Panc1 (cell line): Measurements from ENCODE around the gene ARX. TPM values are rescaled to one million over a fixed set of nuclear protein-coding genes. Genes with fewer than 3 reads are reported as not detected.

Experiments
- ATAC-seq: fragments of 200-7000 bp; cut with Tn5 transposase; 2 replicates; pipeline ENCODE4 v1.9.1; 2020; ENCODE audit warnings: mild to moderate bottlenecking, moderate library complexity
- BruUV-seq: library from RNA; stranded (reverse); fragments of 400-500 nt; replicated peaks from 2 replicates; lab custom pipeline; 2021; lab: Mats Ljungman, UMichigan
- CTCF ChIA-PET: fragments of 300-600 bp; sonication (Branson Sonifier 250); formaldehyde crosslinking; loops from one replicate; lab custom pipeline; 2022; ENCODE audit warnings: antibody characterized with exemption; lab: Charles Lee
- POLR2A ChIA-PET: fragments of 300-600 bp; sonication (Branson Sonifier 250); formaldehyde crosslinking; loops from one replicate; lab custom pipeline; 2022; ENCODE audit warnings: antibody characterized with exemption; lab: Charles Lee
- DNase-seq: peaks from one replicate; pipeline ENCODE4 v3.0.0-alpha.2; 2010; ENCODE audit warnings: low read depth, low spot score
- H3K27ac ChIP-seq: 2 replicates; pipeline ENCODE4 v1.5.1; 2011; ENCODE audit warnings: mild to moderate bottlenecking, low read length, inconsistent platforms
- H3K27me3 ChIP-seq: fragments of 200-500 bp; sonication (Bioruptor generic); 2 replicates; pipeline ENCODE4 v1.6.0; 2014; ENCODE audit warnings: low read length, inconsistent platforms; ENCODE audit not compliant: control insufficient read depth, insufficient read depth
- H3K36me3 ChIP-seq: fragments of 200-500 bp; sonication (Bioruptor generic); 2 replicates; pipeline ENCODE4 v1.5.1; 2014; ENCODE audit warnings: inconsistent platforms, mild to moderate bottlenecking, low read length, moderate library complexity; ENCODE audit not compliant: control insufficient read depth, insufficient read depth
- H3K4me1 ChIP-seq: 2 replicates; pipeline ENCODE4 v1.5.1; 2011; ENCODE audit warnings: inconsistent platforms, mild to moderate bottlenecking, low read length, moderate library complexity; ENCODE audit not compliant: control insufficient read depth, insufficient read depth
- H3K4me3 ChIP-seq, 2 experiments: 2 replicates each; pipeline ENCODE4 v1.5.1; 2011 to 2012; ENCODE audit warnings: low read depth in 2 of 2, low read length in 2 of 2, mild to moderate bottlenecking in 2 of 2, inconsistent platforms in 1 of 2, moderate library complexity in 1 of 2
- H3K9me3 ChIP-seq: fragments of 200-500 bp; sonication (Bioruptor generic); 2 replicates; pipeline ENCODE4 v1.5.1; 2014; ENCODE audit warnings: low read depth, mild to moderate bottlenecking, inconsistent platforms, low read length, moderate library complexity; ENCODE audit not compliant: control insufficient read depth, insufficient read depth
- POLR2AphosphoS5 ChIP-seq: IDR thresholded peaks from 2 replicates; pipeline ENCODE4 v1.6.1; 2012; ENCODE audit warnings: mild to moderate bottlenecking, low read depth, low read length, moderate library complexity
- SIN3A ChIP-seq: IDR thresholded peaks from 2 replicates; pipeline ENCODE4 v1.6.1; 2012; ENCODE audit warnings: low read depth, mild to moderate bottlenecking, low read length, moderate library complexity, borderline replicate concordance; ENCODE audit not compliant: insufficient read depth
- TCF7L2 ChIP-seq: IDR thresholded peaks from 2 replicates; pipeline ENCODE4 v1.6.1; 2011; ENCODE audit warnings: mild to moderate bottlenecking, low read depth, low read length, inconsistent platforms
- in situ Hi-C: cut with HindIII; loops from 2 replicates; pipeline ENCODE4 v1.10.0; 2016; ENCODE audit warnings: low sequenced_read_pairs, low pct_unique_long_range_greater_than_20kb
- intact Hi-C: fragments of 100-400 bp; cut with micrococcal nuclease; formaldehyde crosslinking; loops from one replicate; pipeline ENCODE4 v1.10.0; 2022; ENCODE audit not compliant: unreplicated experiment
- total RNA-seq: library from RNA; stranded (reverse); gene quantifications from one replicate; pipeline ENCODE4 v1.2.1, GENCODE V29; 2021; ENCODE audit not compliant: unreplicated experiment
- TF ChIP-seq, protein P1 (sequence below): fragments of 450-650 bp; IDR thresholded peaks from 2 replicates; pipeline ENCODE4 v1.5.1; 2017; ENCODE audit warnings: mild to moderate bottlenecking
- TF ChIP-seq, protein P2 (sequence below), 2 experiments: IDR thresholded peaks; 2 replicates each; pipeline ENCODE4 v1.6.1; 2011 to 2012; ENCODE audit warnings: low read depth in 2 of 2, control low read depth in 1 of 2, low read length in 1 of 2, mild to moderate bottlenecking in 1 of 2, moderate library complexity in 1 of 2; ENCODE audit not compliant: insufficient read depth in 1 of 2

ARX gene
- total RNA-seq, 1 experiment from 2014 or later = 0.15 TPM

GRCh38 chrX:25020905-25021449 lies 5.2 kb upstream of the ARX start:
- Histone ChIP-seq H3K9me3 (no peaks in the 10 kb centered on the region), H3K4me1 (no peaks in the 10 kb centered on the region), H3K27ac (no peak overlapping the region), H3K27me3 (peaks cover 13% of the 10 kb centered on the region), H3K4me3 (peak overlapping the region in 1 of 2 experiments; percentile 24; a peak in 1 of 4 replicates), H3K36me3 (no peaks in the 10 kb centered on the region)
- POLR2A ChIA-PET = no interaction called here
- TF ChIP-seq, protein P1, sequence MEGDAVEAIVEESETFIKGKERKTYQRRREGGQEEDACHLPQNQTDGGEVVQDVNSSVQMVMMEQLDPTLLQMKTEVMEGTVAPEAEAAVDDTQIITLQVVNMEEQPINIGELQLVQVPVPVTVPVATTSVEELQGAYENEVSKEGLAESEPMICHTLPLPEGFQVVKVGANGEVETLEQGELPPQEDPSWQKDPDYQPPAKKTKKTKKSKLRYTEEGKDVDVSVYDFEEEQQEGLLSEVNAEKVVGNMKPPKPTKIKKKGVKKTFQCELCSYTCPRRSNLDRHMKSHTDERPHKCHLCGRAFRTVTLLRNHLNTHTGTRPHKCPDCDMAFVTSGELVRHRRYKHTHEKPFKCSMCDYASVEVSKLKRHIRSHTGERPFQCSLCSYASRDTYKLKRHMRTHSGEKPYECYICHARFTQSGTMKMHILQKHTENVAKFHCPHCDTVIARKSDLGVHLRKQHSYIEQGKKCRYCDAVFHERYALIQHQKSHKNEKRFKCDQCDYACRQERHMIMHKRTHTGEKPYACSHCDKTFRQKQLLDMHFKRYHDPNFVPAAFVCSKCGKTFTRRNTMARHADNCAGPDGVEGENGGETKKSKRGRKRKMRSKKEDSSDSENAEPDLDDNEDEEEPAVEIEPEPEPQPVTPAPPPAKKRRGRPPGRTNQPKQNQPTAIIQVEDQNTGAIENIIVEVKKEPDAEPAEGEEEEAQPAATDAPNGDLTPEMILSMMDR = peak; percentile 80
- no peak for TF ChIP-seq SIN3A
- in situ Hi-C loops (no loop called here), intact Hi-C loops (no loop called here)
- CTCF ChIA-PET = no interaction called here
- ATAC-seq (peak; percentile 76), DNase-seq (no peak)
- BruUV-seq = no TSS peak

- Histone ChIP-seq H3K27ac (no peak overlapping the region), H3K9me3 (no peaks in the 10 kb centered on the region), H3K4me3 (peak overlapping the region in 1 of 2 experiments; percentile 24; a peak in 1 of 4 replicates), H3K36me3 (no peaks in the 10 kb centered on the region), H3K4me1 (no peaks in the 10 kb centered on the region), H3K27me3 (peaks cover 13% of the 10 kb centered on the region)
- ATAC-seq (peak; percentile 39), DNase-seq (no peak)
- intact Hi-C loops (no loop called here), in situ Hi-C loops (no loop called here)
- no TSS peak for BruUV-seq
- TF ChIP-seq TCF7L2 = no peak
- no peak for TF ChIP-seq SIN3A
- TF ChIP-seq, protein P2, sequence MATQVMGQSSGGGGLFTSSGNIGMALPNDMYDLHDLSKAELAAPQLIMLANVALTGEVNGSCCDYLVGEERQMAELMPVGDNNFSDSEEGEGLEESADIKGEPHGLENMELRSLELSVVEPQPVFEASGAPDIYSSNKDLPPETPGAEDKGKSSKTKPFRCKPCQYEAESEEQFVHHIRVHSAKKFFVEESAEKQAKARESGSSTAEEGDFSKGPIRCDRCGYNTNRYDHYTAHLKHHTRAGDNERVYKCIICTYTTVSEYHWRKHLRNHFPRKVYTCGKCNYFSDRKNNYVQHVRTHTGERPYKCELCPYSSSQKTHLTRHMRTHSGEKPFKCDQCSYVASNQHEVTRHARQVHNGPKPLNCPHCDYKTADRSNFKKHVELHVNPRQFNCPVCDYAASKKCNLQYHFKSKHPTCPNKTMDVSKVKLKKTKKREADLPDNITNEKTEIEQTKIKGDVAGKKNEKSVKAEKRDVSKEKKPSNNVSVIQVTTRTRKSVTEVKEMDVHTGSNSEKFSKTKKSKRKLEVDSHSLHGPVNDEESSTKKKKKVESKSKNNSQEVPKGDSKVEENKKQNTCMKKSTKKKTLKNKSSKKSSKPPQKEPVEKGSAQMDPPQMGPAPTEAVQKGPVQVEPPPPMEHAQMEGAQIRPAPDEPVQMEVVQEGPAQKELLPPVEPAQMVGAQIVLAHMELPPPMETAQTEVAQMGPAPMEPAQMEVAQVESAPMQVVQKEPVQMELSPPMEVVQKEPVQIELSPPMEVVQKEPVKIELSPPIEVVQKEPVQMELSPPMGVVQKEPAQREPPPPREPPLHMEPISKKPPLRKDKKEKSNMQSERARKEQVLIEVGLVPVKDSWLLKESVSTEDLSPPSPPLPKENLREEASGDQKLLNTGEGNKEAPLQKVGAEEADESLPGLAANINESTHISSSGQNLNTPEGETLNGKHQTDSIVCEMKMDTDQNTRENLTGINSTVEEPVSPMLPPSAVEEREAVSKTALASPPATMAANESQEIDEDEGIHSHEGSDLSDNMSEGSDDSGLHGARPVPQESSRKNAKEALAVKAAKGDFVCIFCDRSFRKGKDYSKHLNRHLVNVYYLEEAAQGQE (IDR thresholded peaks at IDR 0.05; ENCODE audit: insufficient read depth in 1 of 2, low read depth in 2 of 2, low read length in 1 of 2) = no peak
- no peak for TF ChIP-seq POLR2AphosphoS5
- TF ChIP-seq, protein P1 = no peak
- POLR2A ChIA-PET = no interaction called here
- CTCF ChIA-PET = no interaction called here
Observed at GRCh38 chrX:25020391-25020904, 4.7 kb upstream of the ARX start.
